GM12801 (cell line): Measurements from ENCODE around the gene AGT.

Experiments
- TF ChIP-seq, protein P1 (sequence below): IDR thresholded peaks from one replicate; pipeline ENCODE4 v1.5.1; 2011; ENCODE audit warnings: control low read depth; ENCODE audit not compliant: insufficient read length; ENCODE audit errors: extremely low read depth

AGT gene

DNA sequence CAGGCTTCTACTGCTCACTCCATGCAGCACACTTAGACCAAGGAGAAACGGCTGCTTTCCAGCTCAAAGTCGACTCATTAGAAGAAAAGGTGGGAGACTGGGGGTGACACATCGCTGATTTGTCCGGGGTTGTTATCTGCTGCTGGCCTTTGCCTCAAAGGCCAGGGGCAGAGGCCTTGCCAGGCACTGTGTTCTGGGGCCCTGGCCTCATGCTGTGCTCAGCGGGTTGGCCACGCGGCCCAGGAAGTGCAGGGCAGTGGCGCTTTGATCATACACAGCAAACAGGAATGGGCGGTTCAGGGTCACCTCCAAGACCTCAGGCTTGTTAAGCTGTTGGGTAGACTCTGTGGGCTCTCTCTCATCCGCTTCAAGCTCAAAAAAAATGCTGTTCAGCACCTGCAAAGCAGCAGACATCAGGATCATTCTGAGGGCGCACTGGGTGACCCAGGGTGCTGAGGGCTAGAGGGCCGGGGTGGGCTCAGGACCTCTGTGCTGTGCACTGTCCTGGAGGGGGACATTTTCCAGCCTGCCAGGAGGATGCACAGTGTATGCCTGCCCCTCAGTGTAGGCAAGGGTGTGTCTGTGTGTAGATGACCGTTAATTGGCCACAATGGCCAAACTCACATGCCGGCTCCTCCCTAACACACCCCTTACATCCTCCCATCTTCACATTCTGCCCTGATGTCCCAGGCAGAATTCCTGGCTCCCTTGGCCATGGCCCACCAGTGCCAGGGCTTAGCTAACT is 10.8 kb downstream of the AGT start:
- TF ChIP-seq, protein P1, sequence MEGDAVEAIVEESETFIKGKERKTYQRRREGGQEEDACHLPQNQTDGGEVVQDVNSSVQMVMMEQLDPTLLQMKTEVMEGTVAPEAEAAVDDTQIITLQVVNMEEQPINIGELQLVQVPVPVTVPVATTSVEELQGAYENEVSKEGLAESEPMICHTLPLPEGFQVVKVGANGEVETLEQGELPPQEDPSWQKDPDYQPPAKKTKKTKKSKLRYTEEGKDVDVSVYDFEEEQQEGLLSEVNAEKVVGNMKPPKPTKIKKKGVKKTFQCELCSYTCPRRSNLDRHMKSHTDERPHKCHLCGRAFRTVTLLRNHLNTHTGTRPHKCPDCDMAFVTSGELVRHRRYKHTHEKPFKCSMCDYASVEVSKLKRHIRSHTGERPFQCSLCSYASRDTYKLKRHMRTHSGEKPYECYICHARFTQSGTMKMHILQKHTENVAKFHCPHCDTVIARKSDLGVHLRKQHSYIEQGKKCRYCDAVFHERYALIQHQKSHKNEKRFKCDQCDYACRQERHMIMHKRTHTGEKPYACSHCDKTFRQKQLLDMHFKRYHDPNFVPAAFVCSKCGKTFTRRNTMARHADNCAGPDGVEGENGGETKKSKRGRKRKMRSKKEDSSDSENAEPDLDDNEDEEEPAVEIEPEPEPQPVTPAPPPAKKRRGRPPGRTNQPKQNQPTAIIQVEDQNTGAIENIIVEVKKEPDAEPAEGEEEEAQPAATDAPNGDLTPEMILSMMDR, result no peak

DNA sequence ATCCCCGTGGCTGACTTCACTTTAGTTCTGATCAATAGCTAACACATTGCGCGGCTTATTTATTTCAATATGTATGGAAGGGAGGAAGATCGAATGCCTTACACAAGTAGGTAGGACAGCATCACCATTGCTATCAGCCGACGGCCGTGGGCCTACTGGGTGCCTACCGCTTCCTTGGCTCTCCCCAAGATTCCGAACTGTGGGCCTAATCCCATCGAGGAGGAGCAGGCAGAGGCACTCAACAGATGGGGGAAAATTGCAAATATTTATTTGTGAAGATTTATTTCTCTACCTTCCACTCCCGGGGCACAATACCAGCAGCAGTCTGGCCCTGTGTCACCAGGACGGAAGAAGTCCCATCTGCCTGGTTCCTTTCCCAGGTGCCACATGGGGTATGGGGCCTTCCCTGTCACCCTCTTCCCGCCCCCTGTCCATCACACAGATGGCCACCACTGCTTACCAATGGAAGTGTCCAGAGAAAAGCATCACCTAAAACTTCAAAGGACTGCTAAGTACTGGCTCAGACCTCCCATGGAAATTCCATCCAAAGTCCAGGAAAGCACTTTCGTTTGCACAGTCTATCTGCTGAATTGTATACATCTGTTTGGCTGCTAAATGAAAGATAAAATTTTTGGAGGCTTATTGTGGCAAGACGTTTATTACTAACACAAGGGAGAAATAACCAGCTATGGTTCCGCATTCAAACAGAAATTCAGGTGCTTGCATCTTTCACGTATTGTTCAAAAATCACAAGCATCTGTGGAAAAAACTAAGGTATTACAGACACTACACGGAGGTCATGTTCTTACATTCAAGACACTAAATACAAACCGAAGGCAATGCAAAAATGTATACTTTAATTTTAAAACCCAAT is 11.8 kb downstream of the AGT start:
- TF ChIP-seq, protein P1, result no peak

DNA sequence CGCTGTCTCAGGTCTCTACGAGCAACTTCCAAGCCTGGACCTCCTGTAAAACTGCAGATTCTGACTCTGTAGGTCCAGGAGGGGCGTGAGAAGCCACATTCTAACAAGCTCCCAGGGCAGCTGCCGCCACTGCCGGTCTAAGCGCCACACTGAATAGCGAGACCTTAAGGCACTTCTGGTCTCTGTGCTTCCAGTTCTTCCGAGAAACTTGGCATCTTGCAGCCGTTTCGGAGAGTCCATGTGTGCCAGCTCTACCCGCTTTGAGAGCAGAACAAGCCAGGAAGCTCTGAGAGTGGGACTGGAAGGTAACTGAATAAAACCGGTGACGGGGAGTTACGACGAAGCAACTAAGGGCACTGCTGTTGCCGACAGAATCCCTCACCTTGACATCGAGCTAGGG is 12.5 kb downstream of the AGT start:
- TF ChIP-seq, protein P1, result no peak

DNA sequence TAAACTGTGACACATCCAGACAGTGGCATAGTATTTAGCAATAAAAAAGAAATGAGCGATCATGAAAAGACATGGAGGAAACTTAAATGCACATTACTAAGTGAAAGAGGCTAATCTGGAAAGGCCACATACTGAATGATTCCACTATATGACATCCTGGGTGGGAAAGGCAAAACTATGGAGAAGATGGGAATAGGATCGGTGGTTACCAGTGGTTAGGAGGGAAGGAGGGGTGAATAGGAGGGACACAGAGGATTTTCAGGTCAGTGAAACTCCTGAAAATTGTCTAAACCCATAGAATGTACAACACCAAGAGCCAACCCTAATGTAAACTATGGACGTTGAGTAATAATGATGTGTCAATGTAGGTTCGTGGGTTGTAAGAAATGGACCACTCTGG is 13.8 kb downstream of the AGT start:
- TF ChIP-seq, protein P1, result no peak

DNA sequence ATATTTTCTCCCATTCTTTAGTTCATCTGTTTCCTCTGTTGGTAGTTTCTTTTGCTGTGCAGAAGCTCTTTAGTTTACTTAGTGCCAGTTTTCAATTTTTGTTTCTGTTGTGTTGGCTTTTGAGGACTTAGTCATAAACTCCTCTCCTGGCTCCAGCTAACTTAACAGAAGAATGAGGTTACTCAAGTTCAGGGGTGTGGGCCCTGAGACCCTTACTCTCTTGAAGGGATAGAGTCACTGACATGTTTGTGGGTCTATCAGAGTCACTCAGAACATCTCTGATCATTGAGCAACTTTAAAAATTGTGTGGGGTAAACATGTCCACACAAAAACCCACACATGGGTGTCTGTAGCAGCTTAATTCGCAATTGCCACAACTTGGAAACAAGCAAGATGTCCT is 14.2 kb downstream of the AGT start:
- TF ChIP-seq, protein P1, result no peak

DNA sequence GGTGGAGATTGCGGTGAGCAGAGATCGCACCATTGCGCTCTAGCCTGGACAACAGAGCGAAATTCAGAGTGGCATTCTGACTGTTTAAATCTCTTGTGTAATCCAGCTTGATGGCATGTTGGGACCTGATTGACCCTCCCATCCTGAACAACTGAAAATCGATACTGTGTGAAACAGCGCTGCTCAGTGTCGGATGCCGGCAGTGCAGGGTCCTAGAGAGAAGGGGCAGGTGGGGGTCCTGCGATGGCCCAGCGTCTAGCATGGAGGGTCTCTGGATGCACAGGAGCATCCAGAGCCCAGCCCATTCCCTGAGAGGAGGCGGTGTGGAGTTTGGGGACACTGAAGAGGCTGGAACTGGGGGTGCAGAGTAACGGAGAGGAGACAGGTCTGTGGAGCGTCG is 15.8 kb downstream of the AGT start:
- TF ChIP-seq, protein P1, result no peak

DNA sequence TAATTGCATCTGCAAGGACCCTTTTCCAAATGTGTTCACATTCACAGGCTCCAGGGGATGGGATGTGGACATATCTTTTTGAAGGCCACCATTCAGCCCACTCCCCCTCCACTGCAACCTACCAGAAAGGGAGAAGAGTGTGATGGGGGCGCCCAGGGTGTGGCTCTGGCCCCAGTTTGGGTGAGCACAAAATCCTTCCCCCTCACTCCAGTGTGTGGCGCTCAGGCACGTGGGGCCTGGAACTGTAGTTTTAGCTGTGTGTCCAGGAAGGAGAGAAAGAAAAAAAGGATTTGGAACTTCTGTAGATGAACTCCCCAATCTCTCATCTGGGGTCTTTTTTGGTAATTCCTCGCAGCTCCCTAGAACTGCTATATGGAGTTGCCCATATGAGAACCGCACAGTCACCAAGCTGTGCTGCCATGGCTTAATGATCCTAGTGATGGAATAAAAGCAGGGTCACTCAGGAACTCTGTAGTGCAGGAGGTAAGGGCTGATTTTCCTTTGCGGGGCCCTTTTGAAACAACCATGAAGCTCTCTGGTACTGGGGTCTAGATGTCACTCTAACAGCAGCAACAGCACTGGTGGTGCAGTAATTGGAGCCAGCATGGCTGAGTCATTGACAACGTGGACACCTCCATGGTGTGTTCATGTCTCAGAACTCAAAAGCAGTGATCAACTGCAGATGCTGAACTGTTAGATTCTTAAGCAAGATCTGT is 17.0 kb downstream of the AGT start:
- TF ChIP-seq, protein P1, result no peak
